Measurements from ENCODE around the gene FOXO6. TPM values are rescaled to one million over a fixed set of nuclear protein-coding genes. Genes with fewer than 3 reads are reported as not detected.

FOXO6 gene
- total and polyA plus RNA-seq, 2 experiments from 2014 or later: 0.68 to 4.2 TPM

- peaks cover 39% of the 10 kb centered on the region for H3K4me1 ChIP-seq (ENCODE audit: insufficient read depth)
- Mint-ChIP-seq H3K9me3 (peaks cover 4% of the 10 kb centered on the region; the same call in 2 of the 3 replicates), H3K27me3 (ENCODE audit: insufficient read depth, low read depth, poor library complexity) (peaks cover 36% of the 10 kb centered on the region), H3K36me3 (ENCODE audit: low read depth) (peaks cover 3% of the 10 kb centered on the region; the same call in 1 of the 3 replicates), H3K4me1 (peaks cover 66% of the 10 kb centered on the region), H3K4me3 (peak overlapping the region; percentile 50), H3K27ac (no peak overlapping the region)
- no peaks in the 10 kb centered on the region for H4K20me1 ChIP-seq (replicated peaks; ENCODE audit: insufficient read depth)
- no peaks in the 10 kb centered on the region for H3K9me2 ChIP-seq (ENCODE audit: insufficient read depth)
- TF ChIP-seq REST (IDR thresholded peaks at IDR 0.05; ENCODE audit: unreplicated experiment) (peak; percentile 38), CTCF (conservative IDR thresholded peaks at IDR 0.05; ENCODE audit: low read depth in 2 of 2) (peak; percentile 38 to 41), NANOG (IDR thresholded peaks at IDR 0.05; ENCODE audit: borderline replicate concordance) (no peak)
- no peaks in the 10 kb centered on the region for H3K79me2 ChIP-seq (replicated peaks; ENCODE audit: insufficient read depth)
- ATAC-seq (peak; percentile 85), DNase-seq (ENCODE audit: low spot score) (peak; percentile 93)
- no peak overlapping the region for H3K27ac ChIP-seq (ENCODE audit: low read depth)
- H3F3A ChIP-seq (replicated peaks; ENCODE audit: low read depth): no peaks in the 10 kb centered on the region
- peak overlapping the region; percentile 54 for H3K4me3 ChIP-seq
- H3K4me2 ChIP-seq: peak overlapping the region; percentile 77
- no peaks in the 10 kb centered on the region for H3K36me3 ChIP-seq (ENCODE audit: insufficient read depth)
- H2AFZ ChIP-seq: peak overlapping the region; percentile 97
- no peaks in the 10 kb centered on the region for H3K27me3 ChIP-seq (ENCODE audit: insufficient read depth)
Measured at GRCh38 chr1:41394959-41395956, 34.0 kb downstream of the FOXO6 start.

- DNase-seq (ENCODE audit: low spot score): no peak
- peaks cover 39% of the 10 kb centered on the region for H3K4me1 ChIP-seq (ENCODE audit: insufficient read depth)
- H2AFZ ChIP-seq: peak overlapping the region; percentile 89
- Mint-ChIP-seq H3K27ac (no peak overlapping the region), H3K4me1 (peaks cover 64% of the 10 kb centered on the region), H3K36me3 (ENCODE audit: low read depth) (peaks cover 4% of the 10 kb centered on the region; the same call in 1 of the 3 replicates), H3K4me3 (peak overlapping the region; percentile 50; the same call in 2 of the 3 replicates), H3K9me3 (peaks cover 7% of the 10 kb centered on the region; the same call in 2 of the 3 replicates), H3K27me3 (ENCODE audit: insufficient read depth, low read depth, poor library complexity) (peaks cover 36% of the 10 kb centered on the region)
- no peak overlapping the region for H3K4me2 ChIP-seq
- no peaks in the 10 kb centered on the region for H3K9me2 ChIP-seq (ENCODE audit: insufficient read depth)
- ATAC-seq: no peak
- H3F3A ChIP-seq (replicated peaks; ENCODE audit: low read depth): no peaks in the 10 kb centered on the region
- H3K27ac ChIP-seq (ENCODE audit: low read depth): no peak overlapping the region
- H3K36me3 ChIP-seq (ENCODE audit: insufficient read depth): no peaks in the 10 kb centered on the region
- TF ChIP-seq NANOG (IDR thresholded peaks at IDR 0.05; ENCODE audit: borderline replicate concordance): no peak
- no peak for TF ChIP-seq EZH2phosphoT487 (IDR thresholded peaks at IDR 0.05; ENCODE audit: unreplicated experiment)
- no peak for TF ChIP-seq POLR2AphosphoS5 (IDR thresholded peaks at IDR 0.05; ENCODE audit: low read depth)
- no peaks in the 10 kb centered on the region for H3K79me2 ChIP-seq (replicated peaks; ENCODE audit: insufficient read depth)
- no peaks in the 10 kb centered on the region for H3K27me3 ChIP-seq (ENCODE audit: insufficient read depth)
- H4K20me1 ChIP-seq (replicated peaks; ENCODE audit: insufficient read depth): no peaks in the 10 kb centered on the region
- no peak overlapping the region for H3K4me3 ChIP-seq
Measured at GRCh38 chr1:41396084-41396483, 34.9 kb downstream of the FOXO6 start.
